ENCODE data around the gene EXOC1.

EXOC1 gene

DNA sequence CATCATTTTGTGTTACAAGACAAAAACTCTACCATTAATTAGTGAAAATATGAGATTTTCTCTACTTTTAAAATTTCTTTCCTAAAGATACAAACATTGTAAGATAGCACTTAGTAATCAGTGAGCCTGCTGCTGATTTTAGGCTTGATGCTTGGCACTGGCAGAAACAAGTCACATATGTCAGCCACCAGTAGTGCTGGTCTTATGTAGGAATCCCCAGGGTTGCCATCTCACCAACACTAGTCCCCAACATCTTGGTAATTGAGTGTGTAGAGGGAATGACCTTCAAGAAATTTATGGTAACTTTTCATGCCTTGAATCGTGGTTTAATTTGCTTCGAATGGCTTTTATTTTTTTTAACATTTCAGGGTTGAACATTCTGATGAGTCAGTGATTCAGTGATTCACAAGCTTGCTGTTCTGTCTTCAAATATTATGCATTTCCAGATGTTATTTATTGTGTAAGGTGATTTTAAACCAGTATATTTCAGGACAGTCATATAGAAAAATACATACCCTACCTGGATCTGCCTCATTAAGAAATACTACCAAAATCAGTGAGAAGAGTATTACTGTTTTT lies 11.9 kb downstream of the EXOC1 start:
- Histone ChIP-seq H3K27me3 (ENCODE audit: insufficient read depth, low read length) (no peaks in the 10 kb centered on the region), H3K9ac (ENCODE audit: low read length) (no peak overlapping the region), H3K36me3 (ENCODE audit: insufficient read depth, low read length) (peaks cover 46% of the 10 kb centered on the region; the same call in 1 of the 2 replicates), H3K9me2 (ENCODE audit: low read depth, low read length) (no peaks in the 10 kb centered on the region), H3K79me2 (ENCODE audit: insufficient read depth, low read length) (no peaks in the 10 kb centered on the region), H4K20me1 (ENCODE audit: insufficient read depth, low read length) (no peaks in the 10 kb centered on the region), H3K4me2 (ENCODE audit: low read length) (no peak overlapping the region), H3K4me1 (ENCODE audit: insufficient read depth, low read length, severe bottlenecking) (no peaks in the 10 kb centered on the region), H3K9me3 (ENCODE audit: low read length) (no peaks in the 10 kb centered on the region), H3F3A (ENCODE audit: insufficient read depth, low read length) (no peaks in the 10 kb centered on the region), H3K27ac (ENCODE audit: low read depth, low read length, poor library complexity, severe bottlenecking) (no peak overlapping the region), H3K4me3 (ENCODE audit: low read depth, low read length, poor library complexity, severe bottlenecking) (no peak overlapping the region), H2AFZ (ENCODE audit: low read length) (no peak overlapping the region)
- TF ChIP-seq, protein P1, sequence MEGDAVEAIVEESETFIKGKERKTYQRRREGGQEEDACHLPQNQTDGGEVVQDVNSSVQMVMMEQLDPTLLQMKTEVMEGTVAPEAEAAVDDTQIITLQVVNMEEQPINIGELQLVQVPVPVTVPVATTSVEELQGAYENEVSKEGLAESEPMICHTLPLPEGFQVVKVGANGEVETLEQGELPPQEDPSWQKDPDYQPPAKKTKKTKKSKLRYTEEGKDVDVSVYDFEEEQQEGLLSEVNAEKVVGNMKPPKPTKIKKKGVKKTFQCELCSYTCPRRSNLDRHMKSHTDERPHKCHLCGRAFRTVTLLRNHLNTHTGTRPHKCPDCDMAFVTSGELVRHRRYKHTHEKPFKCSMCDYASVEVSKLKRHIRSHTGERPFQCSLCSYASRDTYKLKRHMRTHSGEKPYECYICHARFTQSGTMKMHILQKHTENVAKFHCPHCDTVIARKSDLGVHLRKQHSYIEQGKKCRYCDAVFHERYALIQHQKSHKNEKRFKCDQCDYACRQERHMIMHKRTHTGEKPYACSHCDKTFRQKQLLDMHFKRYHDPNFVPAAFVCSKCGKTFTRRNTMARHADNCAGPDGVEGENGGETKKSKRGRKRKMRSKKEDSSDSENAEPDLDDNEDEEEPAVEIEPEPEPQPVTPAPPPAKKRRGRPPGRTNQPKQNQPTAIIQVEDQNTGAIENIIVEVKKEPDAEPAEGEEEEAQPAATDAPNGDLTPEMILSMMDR (IDR thresholded peaks at IDR 0.05; ENCODE audit: low read length) = no peak
- TF ChIP-seq EZH2 (IDR thresholded peaks at IDR 0.05; ENCODE audit: borderline replicate concordance, low read length) = no peak

DNA sequence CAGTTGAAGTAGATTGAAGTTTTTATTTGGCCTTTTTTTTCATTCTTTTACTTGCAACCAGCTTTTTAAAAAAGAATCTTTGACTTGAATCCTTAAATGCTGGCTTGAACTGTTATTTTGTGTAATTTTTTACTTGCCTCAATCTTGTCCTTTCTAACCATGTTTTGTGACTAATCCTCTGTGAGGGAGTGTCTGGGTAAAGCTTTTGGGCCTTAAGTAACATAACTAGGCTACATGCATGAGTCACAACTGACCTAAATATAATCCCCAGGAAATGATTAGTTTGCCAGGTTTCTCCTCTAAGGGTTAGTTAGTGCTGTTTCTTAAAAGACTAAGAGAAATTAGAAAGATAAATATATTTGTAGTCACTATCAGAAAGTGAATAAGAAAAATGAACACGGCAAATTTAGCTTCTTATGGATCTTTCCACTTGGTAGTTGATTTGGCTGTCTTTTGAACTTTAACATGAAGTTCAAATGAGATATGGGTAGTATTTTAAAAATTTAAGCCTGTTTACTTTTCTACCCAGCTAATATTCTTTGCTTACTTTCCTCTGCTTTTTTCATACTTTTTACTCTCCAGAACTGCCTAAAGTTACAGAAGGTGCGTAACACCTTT lies 13.0 kb downstream of the EXOC1 start:
- no peak overlapping the region for H3K27ac ChIP-seq (ENCODE audit: low read depth, low read length, poor library complexity, severe bottlenecking)
- no peak overlapping the region for H2AFZ ChIP-seq (ENCODE audit: low read length)

DNA sequence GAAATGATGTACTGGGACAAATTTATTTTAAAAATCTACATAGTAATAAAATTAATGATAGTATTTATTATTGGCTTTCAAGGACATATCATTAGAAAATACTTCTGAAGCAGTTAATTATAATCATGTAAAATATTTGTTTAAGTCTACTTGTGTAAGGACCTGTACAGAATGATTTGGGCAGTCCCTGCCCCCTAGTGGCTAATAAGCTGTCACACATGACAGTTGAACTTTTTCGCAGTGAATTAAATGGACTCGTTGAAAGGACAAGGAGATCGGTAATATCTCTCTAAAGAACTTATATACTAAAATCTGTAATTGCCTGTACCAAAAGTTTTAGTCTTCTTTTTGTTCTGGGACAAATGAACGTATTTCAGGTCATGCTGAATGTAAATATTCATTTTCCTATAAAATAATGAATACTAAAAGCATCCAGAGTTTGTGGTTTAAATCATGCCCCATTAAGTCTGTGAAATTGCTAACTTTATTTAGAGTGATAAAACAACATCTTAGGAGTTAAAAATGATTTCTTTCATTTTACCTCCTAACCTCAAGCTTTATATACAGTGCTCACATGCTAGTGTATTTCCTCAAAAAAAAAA lies 13.6 kb downstream of the EXOC1 start:
- H3K4me3 ChIP-seq (ENCODE audit: low read depth, low read length, poor library complexity, severe bottlenecking) = no peak overlapping the region
- H2AFZ ChIP-seq (ENCODE audit: low read length) = no peak overlapping the region
- no peaks in the 10 kb centered on the region for H3K9me3 ChIP-seq (ENCODE audit: low read length)
- H3K79me2 ChIP-seq (ENCODE audit: insufficient read depth, low read length) = no peaks in the 10 kb centered on the region
- no peaks in the 10 kb centered on the region for H3K9me2 ChIP-seq (ENCODE audit: low read depth, low read length)
- no peaks in the 10 kb centered on the region for H3K27me3 ChIP-seq (ENCODE audit: insufficient read depth, low read length)
- no peaks in the 10 kb centered on the region for H3K4me1 ChIP-seq (ENCODE audit: insufficient read depth, low read length, severe bottlenecking)
- H3K9ac ChIP-seq (ENCODE audit: low read length) = no peak overlapping the region
- TF ChIP-seq, protein P1 (IDR thresholded peaks at IDR 0.05; ENCODE audit: low read length) = peak; percentile 72
- TF ChIP-seq EZH2 (IDR thresholded peaks at IDR 0.05; ENCODE audit: borderline replicate concordance, low read length) = no peak
- no peaks in the 10 kb centered on the region for H4K20me1 ChIP-seq (ENCODE audit: insufficient read depth, low read length)
- H3K27ac ChIP-seq (ENCODE audit: low read depth, low read length, poor library complexity, severe bottlenecking) = no peak overlapping the region
- H3K36me3 ChIP-seq (ENCODE audit: insufficient read depth, low read length) = peaks cover 53% of the 10 kb centered on the region
- no peaks in the 10 kb centered on the region for H3F3A ChIP-seq (ENCODE audit: insufficient read depth, low read length)
- H3K4me2 ChIP-seq (ENCODE audit: low read length) = no peak overlapping the region

More for the DNA sequence above, 13.0 kb downstream of the EXOC1 start:
- H3F3A ChIP-seq (ENCODE audit: insufficient read depth, low read length) = no peaks in the 10 kb centered on the region
- no peaks in the 10 kb centered on the region for H4K20me1 ChIP-seq (ENCODE audit: insufficient read depth, low read length)
- no peak overlapping the region for H3K4me3 ChIP-seq (ENCODE audit: low read depth, low read length, poor library complexity, severe bottlenecking)
- H3K79me2 ChIP-seq (ENCODE audit: insufficient read depth, low read length) = no peaks in the 10 kb centered on the region
- no peak for TF ChIP-seq EZH2 (IDR thresholded peaks at IDR 0.05; ENCODE audit: borderline replicate concordance, low read length)
- TF ChIP-seq, protein P1 (IDR thresholded peaks at IDR 0.05; ENCODE audit: low read length) = no peak
- H3K36me3 ChIP-seq (ENCODE audit: insufficient read depth, low read length) = peaks cover 49% of the 10 kb centered on the region
- no peak overlapping the region for H3K4me2 ChIP-seq (ENCODE audit: low read length)
- H3K9ac ChIP-seq (ENCODE audit: low read length) = no peak overlapping the region
- H3K9me3 ChIP-seq (ENCODE audit: low read length) = no peaks in the 10 kb centered on the region
- H3K27me3 ChIP-seq (ENCODE audit: insufficient read depth, low read length) = no peaks in the 10 kb centered on the region
- H3K9me2 ChIP-seq (ENCODE audit: low read depth, low read length) = no peaks in the 10 kb centered on the region
- no peaks in the 10 kb centered on the region for H3K4me1 ChIP-seq (ENCODE audit: insufficient read depth, low read length, severe bottlenecking)

Data from OCI-LY1 (cell line).